Dermis blood vessel endothelial cell (primary cell): ENCODE data around the gene CDX1. TPM values are rescaled to one million over a fixed set of nuclear protein-coding genes. Genes with fewer than 3 reads are reported as not detected.
A peak's percentile ranks its signal among the peaks of the same experiment; 100 is the strongest.

Source experiments
- DNase-seq: peaks from one replicate; pipeline ENCODE4 v3.0.0; 2010
- total RNA-seq: library from RNA; depleted of rRNA; stranded (reverse); fragments of >200 nt; gene quantifications from 2 replicates; pipeline ENCODE4 v1.2.3, GENCODE V29; 2014

The CDX1 gene
- total RNA-seq, 1 donor from 2014 or later = not detected

GRCh38 chr5:150163547-150164059 is 3.0 kb upstream of the CDX1 start:
- no peak for DNase-seq

GRCh38 chr5:150164211-150164980 is 2.2 kb upstream of the CDX1 start:
- DNase-seq = no peak

- no peak for DNase-seq
Observed at GRCh38 chr5:150166037-150166649, 435 bp upstream of the CDX1 start.

- no peak for DNase-seq
Observed at GRCh38 chr5:150167512-150167850, 903 bp downstream of the CDX1 start.

- no peak for DNase-seq
Observed at GRCh38 chr5:150167908-150168307, 1.3 kb downstream of the CDX1 start.

GRCh38 chr5:150168864-150169263 is 2.3 kb downstream of the CDX1 start:
- peak; percentile 19 for DNase-seq

GRCh38 chr5:150172145-150172544 is 5.6 kb downstream of the CDX1 start:
- no peak for DNase-seq

GRCh38 chr5:150172556-150172955 is 6.0 kb downstream of the CDX1 start:
- no peak for DNase-seq

- DNase-seq = no peak
Observed at GRCh38 chr5:150173161-150173560, 6.6 kb downstream of the CDX1 start.

GRCh38 chr5:150174285-150174684 is 7.7 kb downstream of the CDX1 start:
- no peak for DNase-seq

GRCh38 chr5:150175076-150175475 is 8.5 kb downstream of the CDX1 start:
- no peak for DNase-seq

GRCh38 chr5:150175536-150175935 is 9.0 kb downstream of the CDX1 start:
- peak; percentile 64 for DNase-seq

GRCh38 chr5:150176745-150177477 is 10.3 kb downstream of the CDX1 start:
- DNase-seq = no peak

GRCh38 chr5:150177721-150178120 is 11.1 kb downstream of the CDX1 start:
- no peak for DNase-seq

GRCh38 chr5:150178262-150178661 is 11.7 kb downstream of the CDX1 start:
- no peak for DNase-seq

- no peak for DNase-seq
Observed at GRCh38 chr5:150179019-150179620, 12.5 kb downstream of the CDX1 start.

GRCh38 chr5:150180241-150181026 is 13.9 kb downstream of the CDX1 start:
- no peak for DNase-seq

- DNase-seq = no peak
Observed at GRCh38 chr5:150181027-150181426, 14.4 kb downstream of the CDX1 start.

GRCh38 chr5:150181766-150182545 is 15.4 kb downstream of the CDX1 start:
- no peak for DNase-seq

- no peak for DNase-seq
Observed at GRCh38 chr5:150182774-150183173, 16.2 kb downstream of the CDX1 start.

- no peak for DNase-seq
Observed at GRCh38 chr5:150183436-150183835, 16.9 kb downstream of the CDX1 start.

- DNase-seq = no peak
Observed at GRCh38 chr5:150184006-150184405, 17.4 kb downstream of the CDX1 start.
